ENCODE results near the gene MTNR1B. TPM values are rescaled to one million over a fixed set of nuclear protein-coding genes. Genes with fewer than 3 reads are reported as not detected.
A peak's percentile ranks its signal among the peaks of the same experiment; 100 is the strongest.

The MTNR1B gene
- total RNA-seq, 1 donor from 2014 or later: not detected

DNA sequence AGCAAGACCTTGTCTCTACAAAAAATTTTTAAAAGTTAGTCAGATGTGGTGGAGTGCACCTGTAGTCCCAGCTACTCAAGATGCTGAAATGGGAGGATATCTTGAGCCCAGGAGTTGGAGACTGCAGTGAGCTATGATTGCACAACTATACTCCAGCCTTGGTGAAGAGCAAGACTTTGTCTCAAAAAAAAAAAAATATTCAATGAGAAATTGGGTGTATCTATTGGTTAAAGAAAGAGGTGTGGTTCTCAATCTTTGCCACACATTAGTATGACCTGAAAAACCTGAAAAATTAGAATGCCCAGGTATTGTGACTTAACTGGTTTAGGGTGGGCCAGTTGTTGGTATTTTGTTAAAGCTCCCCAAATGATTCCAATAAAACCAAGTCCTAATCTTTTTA lies 32.4 kb downstream of the MTNR1B start:
- no peak overlapping the region for H3K4me3 Mint-ChIP-seq (ENCODE audit: unreplicated experiment)
- H3K36me3 Mint-ChIP-seq (ENCODE audit: low read depth): no peaks in the 10 kb centered on the region
- peaks cover 34% of the 10 kb centered on the region for H3K4me1 Mint-ChIP-seq (ENCODE audit: low read depth)
- no peaks in the 10 kb centered on the region for H3K27me3 Mint-ChIP-seq (ENCODE audit: low read depth)
- peaks cover 11% of the 10 kb centered on the region for H3K9me3 Mint-ChIP-seq (ENCODE audit: low read depth)
- TF ChIP-seq, protein P1, sequence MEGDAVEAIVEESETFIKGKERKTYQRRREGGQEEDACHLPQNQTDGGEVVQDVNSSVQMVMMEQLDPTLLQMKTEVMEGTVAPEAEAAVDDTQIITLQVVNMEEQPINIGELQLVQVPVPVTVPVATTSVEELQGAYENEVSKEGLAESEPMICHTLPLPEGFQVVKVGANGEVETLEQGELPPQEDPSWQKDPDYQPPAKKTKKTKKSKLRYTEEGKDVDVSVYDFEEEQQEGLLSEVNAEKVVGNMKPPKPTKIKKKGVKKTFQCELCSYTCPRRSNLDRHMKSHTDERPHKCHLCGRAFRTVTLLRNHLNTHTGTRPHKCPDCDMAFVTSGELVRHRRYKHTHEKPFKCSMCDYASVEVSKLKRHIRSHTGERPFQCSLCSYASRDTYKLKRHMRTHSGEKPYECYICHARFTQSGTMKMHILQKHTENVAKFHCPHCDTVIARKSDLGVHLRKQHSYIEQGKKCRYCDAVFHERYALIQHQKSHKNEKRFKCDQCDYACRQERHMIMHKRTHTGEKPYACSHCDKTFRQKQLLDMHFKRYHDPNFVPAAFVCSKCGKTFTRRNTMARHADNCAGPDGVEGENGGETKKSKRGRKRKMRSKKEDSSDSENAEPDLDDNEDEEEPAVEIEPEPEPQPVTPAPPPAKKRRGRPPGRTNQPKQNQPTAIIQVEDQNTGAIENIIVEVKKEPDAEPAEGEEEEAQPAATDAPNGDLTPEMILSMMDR (IDR thresholded peaks at IDR 0.05): no peak
- H3K27ac Mint-ChIP-seq (ENCODE audit: unreplicated experiment): no peak overlapping the region
- no peak for DNase-seq (ENCODE audit: low spot score)

DNA sequence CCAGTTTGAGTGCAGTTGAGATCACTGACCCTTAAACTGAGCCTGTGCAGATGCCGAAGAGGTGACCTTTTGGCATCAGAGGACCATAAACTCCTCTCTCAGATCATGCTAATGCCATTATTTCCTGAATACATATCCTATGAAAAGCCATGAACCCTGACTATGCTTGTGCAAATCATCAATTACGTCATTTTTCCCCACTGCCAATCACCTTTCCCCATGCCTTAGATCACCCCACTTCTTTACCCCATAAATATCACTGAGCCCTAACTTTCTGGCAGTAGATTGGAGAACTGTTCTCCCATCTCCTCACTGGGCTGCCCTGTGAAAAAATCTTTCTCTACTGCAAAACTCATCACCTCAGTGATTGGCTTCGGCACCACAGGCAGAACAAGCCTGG lies 32.9 kb downstream of the MTNR1B start:
- DNase-seq (ENCODE audit: low spot score): no peak
- Mint-ChIP-seq H3K27ac (ENCODE audit: unreplicated experiment) (no peak overlapping the region), H3K36me3 (ENCODE audit: low read depth) (no peaks in the 10 kb centered on the region), H3K27me3 (ENCODE audit: low read depth) (no peaks in the 10 kb centered on the region), H3K9me3 (ENCODE audit: low read depth) (peaks cover 11% of the 10 kb centered on the region), H3K4me3 (ENCODE audit: unreplicated experiment) (no peak overlapping the region), H3K4me1 (ENCODE audit: low read depth) (peaks cover 34% of the 10 kb centered on the region)
- TF ChIP-seq, protein P1 (IDR thresholded peaks at IDR 0.05): no peak

DNA sequence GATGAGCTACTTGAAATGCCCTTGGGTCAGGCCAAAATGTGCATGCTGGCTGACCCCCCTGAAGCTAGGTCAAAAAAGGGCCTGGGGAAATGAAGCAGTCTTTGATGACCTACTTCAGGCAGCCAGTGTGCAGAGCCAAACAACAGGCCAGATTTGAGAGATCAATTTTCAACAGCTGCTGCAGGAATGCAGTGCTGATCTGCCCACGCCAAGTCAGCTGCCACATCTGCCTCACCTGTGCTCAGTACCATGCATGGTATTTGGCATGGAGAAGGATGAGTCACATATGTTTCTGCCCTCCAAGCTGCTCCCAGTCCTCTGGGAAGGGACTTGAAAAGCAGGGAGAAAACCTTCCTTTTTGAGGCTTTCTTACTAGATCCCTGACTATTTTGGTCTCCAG lies 35.8 kb downstream of the MTNR1B start:
- H3K36me3 Mint-ChIP-seq (ENCODE audit: low read depth): no peaks in the 10 kb centered on the region
- H3K27ac Mint-ChIP-seq (ENCODE audit: unreplicated experiment): peak overlapping the region; percentile 43
- H3K9me3 Mint-ChIP-seq (ENCODE audit: low read depth): peaks cover 9% of the 10 kb centered on the region
- H3K4me3 Mint-ChIP-seq (ENCODE audit: unreplicated experiment): no peak overlapping the region
- peaks cover 43% of the 10 kb centered on the region for H3K4me1 Mint-ChIP-seq (ENCODE audit: low read depth)
- no peaks in the 10 kb centered on the region for H3K27me3 Mint-ChIP-seq (ENCODE audit: low read depth)
- DNase-seq (ENCODE audit: low spot score): no peak
- TF ChIP-seq, protein P1 (IDR thresholded peaks at IDR 0.05): no peak

DNA sequence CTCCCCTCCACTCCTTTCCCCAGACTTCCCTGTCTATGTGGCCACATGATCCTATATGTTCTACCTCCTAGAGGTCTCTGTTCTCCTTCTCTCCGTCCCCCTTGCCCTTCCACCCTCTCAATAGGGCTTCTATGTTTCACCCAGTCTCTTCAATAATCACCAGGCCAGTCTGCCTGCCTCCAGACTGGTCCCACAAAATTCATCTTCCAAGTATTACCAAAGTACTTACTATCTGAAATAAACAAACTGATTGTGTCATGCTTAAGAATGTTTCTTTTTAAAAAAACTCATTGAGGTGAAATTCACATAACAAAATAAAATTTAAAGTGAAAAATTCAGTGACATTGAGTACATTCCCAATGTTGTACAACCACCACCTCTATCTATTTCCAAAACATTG lies 44.2 kb downstream of the MTNR1B start:
- Mint-ChIP-seq H3K4me1 (ENCODE audit: low read depth) (peaks cover 44% of the 10 kb centered on the region), H3K4me3 (ENCODE audit: unreplicated experiment) (no peak overlapping the region), H3K27ac (ENCODE audit: unreplicated experiment) (no peak overlapping the region), H3K9me3 (ENCODE audit: low read depth) (no peaks in the 10 kb centered on the region), H3K36me3 (ENCODE audit: low read depth) (peaks cover 3% of the 10 kb centered on the region), H3K27me3 (ENCODE audit: low read depth) (no peaks in the 10 kb centered on the region)
- TF ChIP-seq, protein P1 (IDR thresholded peaks at IDR 0.05): no peak
- no peak for DNase-seq (ENCODE audit: low spot score)

DNA sequence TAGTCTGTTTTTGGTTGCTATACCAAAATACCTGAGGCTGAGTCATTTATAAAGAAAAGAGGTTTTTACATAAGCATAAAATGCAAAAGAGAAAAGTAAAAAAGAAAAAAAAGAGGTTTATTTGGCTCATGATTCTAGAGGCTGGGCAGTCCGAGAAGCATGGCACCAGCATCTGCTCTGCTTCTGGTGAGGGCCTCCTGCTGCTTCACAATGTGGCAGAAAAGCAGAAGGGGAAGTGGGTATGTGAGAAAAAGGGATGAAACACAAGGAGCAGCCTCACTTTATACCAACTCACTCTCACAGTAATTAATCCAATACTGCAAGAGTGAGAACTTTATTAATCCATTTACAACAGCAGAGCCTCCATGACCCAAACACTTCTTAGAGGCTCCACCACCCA lies 47.1 kb downstream of the MTNR1B start:
- Mint-ChIP-seq H3K9me3 (ENCODE audit: low read depth) (no peaks in the 10 kb centered on the region), H3K4me3 (ENCODE audit: unreplicated experiment) (no peak overlapping the region), H3K4me1 (ENCODE audit: low read depth) (peaks cover 49% of the 10 kb centered on the region), H3K27me3 (ENCODE audit: low read depth) (no peaks in the 10 kb centered on the region), H3K27ac (ENCODE audit: unreplicated experiment) (no peak overlapping the region), H3K36me3 (ENCODE audit: low read depth) (peaks cover 3% of the 10 kb centered on the region)
- no peak for DNase-seq (ENCODE audit: low spot score)
- TF ChIP-seq, protein P1 (IDR thresholded peaks at IDR 0.05): no peak

Data from chondrocyte (in vitro differentiated cells).